Mesenchymal stem cell (in vitro differentiated cells and primary cell): Measurements from ENCODE around the gene BMPR1B.

Experiments used
- DNase-seq: peaks from one replicate; pipeline ENCODE4 v3.0.0-alpha.2; 2013
- H2AFZ ChIP-seq: one replicate; pipeline ENCODE4 v1.6.1; 2013; ENCODE audit warnings: low read depth, mild to moderate bottlenecking, control low read depth, inconsistent platforms, low read length, moderate library complexity
- H2AK5ac ChIP-seq: 2 replicates; pipeline ENCODE4 v1.6.1; 2013; ENCODE audit warnings: low read length, moderate library complexity, mild to moderate bottlenecking, inconsistent platforms; ENCODE audit not compliant: severe bottlenecking
- H2BK120ac ChIP-seq: one replicate; pipeline ENCODE4 v1.6.1; 2013; ENCODE audit warnings: low read depth, mild to moderate bottlenecking, inconsistent platforms, low read length, moderate library complexity
- H2BK12ac ChIP-seq, 2 experiments: one replicate each; pipeline ENCODE4 v1.6.1; 2013; ENCODE audit warnings: inconsistent platforms in 2 of 2, low read length in 2 of 2, mild to moderate bottlenecking in 2 of 2, moderate library complexity in 2 of 2, control low read depth in 1 of 2
- H2BK15ac ChIP-seq: one replicate; pipeline ENCODE4 v1.6.1; 2013; ENCODE audit warnings: mild to moderate bottlenecking, low read depth, inconsistent platforms; ENCODE audit not compliant: poor library complexity, severe bottlenecking
- H2BK5ac ChIP-seq: 2 replicates; pipeline ENCODE4 v1.6.1; 2013; ENCODE audit warnings: low read depth, mild to moderate bottlenecking, low read length, control low read depth, inconsistent platforms; ENCODE audit not compliant: poor library complexity, severe bottlenecking
- H3K14ac ChIP-seq, 2 experiments: one replicate each; pipeline ENCODE4 v1.6.1; 2013; ENCODE audit warnings: inconsistent platforms in 2 of 2, low read length in 2 of 2, control low read depth in 1 of 2, mild to moderate bottlenecking in 1 of 2, moderate library complexity in 1 of 2
- H3K18ac ChIP-seq, 2 experiments: one replicate each; pipeline ENCODE4 v1.6.1; 2013; ENCODE audit warnings: inconsistent platforms in 2 of 2, low read length in 2 of 2, control low read depth in 1 of 2, low read depth in 1 of 2, mild to moderate bottlenecking in 1 of 2
- H3K23ac ChIP-seq, 2 experiments: one replicate each; pipeline ENCODE4 v1.6.1; 2013; ENCODE audit warnings: inconsistent platforms in 2 of 2, low read length in 2 of 2, mild to moderate bottlenecking in 2 of 2, moderate library complexity in 2 of 2, control low read depth in 1 of 2
- H3K27ac ChIP-seq: 2 replicates; pipeline ENCODE4 v1.5.1; 2013; ENCODE audit warnings: mild to moderate bottlenecking, moderate library complexity, low read length, control low read depth, inconsistent platforms; ENCODE audit not compliant: poor library complexity, severe bottlenecking
- H3K27me3 ChIP-seq, 2 experiments: 2 replicates each; pipeline versions ENCODE4 v1.6.1 to v1.7.0; 2013; ENCODE audit warnings: low read length in 2 of 2, mild to moderate bottlenecking in 2 of 2, moderate library complexity in 2 of 2, control low read depth in 1 of 2, inconsistent platforms in 1 of 2; ENCODE audit not compliant: control insufficient read depth in 1 of 2, insufficient read depth in 1 of 2
- H3K36me3 ChIP-seq, 2 experiments: 2 replicates each; pipeline versions ENCODE4 v1.6.1 to v1.7.0; 2013; ENCODE audit warnings: low read length in 2 of 2, control low read depth in 1 of 2, inconsistent platforms in 1 of 2, low read depth in 1 of 2, mild to moderate bottlenecking in 1 of 2; ENCODE audit not compliant: insufficient read depth in 2 of 2, control insufficient read depth in 1 of 2
- H3K4ac ChIP-seq, 2 experiments: one replicate each; pipeline ENCODE4 v1.6.1; 2013; ENCODE audit warnings: inconsistent platforms in 2 of 2, low read length in 2 of 2, mild to moderate bottlenecking in 2 of 2, moderate library complexity in 2 of 2, control low read depth in 1 of 2, low read depth in 1 of 2
- H3K4me1 ChIP-seq: 2 replicates; pipeline ENCODE4 v1.6.1; 2013; ENCODE audit warnings: low read depth, low read length, control low read depth; ENCODE audit not compliant: control insufficient read depth, insufficient read depth
- H3K4me2 ChIP-seq: 2 replicates; pipeline ENCODE4 v1.6.1; 2013; ENCODE audit warnings: low read length, mild to moderate bottlenecking, inconsistent platforms; ENCODE audit not compliant: poor library complexity, severe bottlenecking
- H3K4me3 ChIP-seq, 2 experiments: 2 replicates each; pipeline versions ENCODE4 v1.5.1 to v1.7.0; 2013; ENCODE audit warnings: low read length in 2 of 2, mild to moderate bottlenecking in 2 of 2, control low read depth in 1 of 2, low read depth in 1 of 2; ENCODE audit not compliant: insufficient read depth in 1 of 2
- H3K79me1 ChIP-seq: replicated peaks from 2 replicates; pipeline ENCODE4 v1.6.1; 2013; ENCODE audit warnings: mild to moderate bottlenecking, control low read depth, low read length, inconsistent platforms; ENCODE audit not compliant: poor library complexity, severe bottlenecking
- H3K9ac ChIP-seq: 2 replicates; pipeline ENCODE4 v1.7.0; 2013; ENCODE audit warnings: mild to moderate bottlenecking, low read length, moderate library complexity
- H3K9me3 ChIP-seq: 2 replicates; pipeline ENCODE4 v1.7.0; 2013; ENCODE audit warnings: mild to moderate bottlenecking, low read length; ENCODE audit not compliant: control insufficient read depth
- H4K8ac ChIP-seq: one replicate; pipeline ENCODE4 v1.6.1; 2013; ENCODE audit warnings: inconsistent platforms, mild to moderate bottlenecking, low read length, moderate library complexity
- H4K91ac ChIP-seq: one replicate; pipeline ENCODE4 v1.6.1; 2013; ENCODE audit warnings: mild to moderate bottlenecking, low read length, inconsistent platforms
- WGBS: methylation state at CpG from one replicate; pipeline ENCODE4 v1.1.7; 2013; ENCODE audit warnings: mixed read lengths; 5-methylcytosine and 5-hydroxymethylcytosine counted together

BMPR1B gene

DNA sequence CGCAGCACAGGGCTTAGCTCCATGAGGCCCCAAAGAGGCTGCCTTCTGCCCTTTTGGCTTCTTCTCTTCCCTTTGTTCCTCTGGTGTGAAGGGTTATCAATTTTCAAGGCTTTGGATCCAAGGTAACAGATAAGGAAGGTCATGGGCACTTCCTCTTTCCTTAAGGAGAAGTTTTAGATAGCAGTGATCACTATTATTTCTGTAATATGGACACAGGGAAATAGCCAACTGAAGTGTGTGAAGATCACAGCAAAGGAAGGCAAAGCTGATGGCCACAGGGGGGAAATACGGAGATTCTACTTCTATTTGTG, 424.2 kb downstream of the BMPR1B start:
- 48% methylated on average over 2 of the region's 2 CpGs for WGBS
- no peak overlapping the region for H2AK5ac ChIP-seq
- H3K4me2 ChIP-seq, result no peak overlapping the region
- no peaks in the 10 kb centered on the region for H3K9me3 ChIP-seq
- no peak for DNase-seq
- H3K27me3 ChIP-seq, result no peaks in the 10 kb centered on the region
- no peaks in the 10 kb centered on the region for H3K79me1 ChIP-seq
- no peak overlapping the region for H2BK12ac ChIP-seq
- H2AFZ ChIP-seq, result no peak overlapping the region
- peaks cover 3 to 10% of the 10 kb centered on the region in 2 experiments for H3K36me3 ChIP-seq
- H3K27ac ChIP-seq, result no peak overlapping the region
- H4K8ac ChIP-seq, result no peak overlapping the region
- no peak overlapping the region for H3K4ac ChIP-seq
- no peak overlapping the region for H2BK15ac ChIP-seq
- no peak overlapping the region for H3K23ac ChIP-seq
- no peak overlapping the region for H2BK5ac ChIP-seq
- H3K14ac ChIP-seq, result no peak overlapping the region
- H3K4me1 ChIP-seq, result peaks cover 5% of the 10 kb centered on the region
- H3K9ac ChIP-seq, result no peak overlapping the region
- H2BK120ac ChIP-seq, result no peak overlapping the region
- no peak overlapping the region for H4K91ac ChIP-seq
- H3K4me3 ChIP-seq, result no peak overlapping the region
- no peak overlapping the region for H3K18ac ChIP-seq

GRCh38 chr4:95183656-95184408, 426.1 kb downstream of the BMPR1B start:
- Histone ChIP-seq H3K4me1 (peaks cover 4% of the 10 kb centered on the region), H3K36me3 (no peaks in the 10 kb centered on the region), H4K91ac (no peak overlapping the region), H2BK120ac (no peak overlapping the region), H3K18ac (no peak overlapping the region), H3K9me3 (no peaks in the 10 kb centered on the region), H3K4me3 (no peak overlapping the region), H3K4ac (no peak overlapping the region), H3K9ac (no peak overlapping the region), H3K4me2 (no peak overlapping the region), H2BK12ac (no peak overlapping the region), H3K79me1 (no peaks in the 10 kb centered on the region), H3K14ac (no peak overlapping the region), H2BK5ac (no peak overlapping the region), H3K23ac (no peak overlapping the region), H2AK5ac (no peak overlapping the region), H4K8ac (no peak overlapping the region), H3K27ac (no peak overlapping the region), H3K27me3 (no peaks in the 10 kb centered on the region), H2BK15ac (no peak overlapping the region), H2AFZ (no peak overlapping the region)
- DNase-seq, result no peak
- 93% methylated on average over 3 of the region's 5 CpGs for WGBS

GRCh38 chr4:95186666-95187065, 428.9 kb downstream of the BMPR1B start:
- Histone ChIP-seq H3K23ac (no peak overlapping the region), H3K4me1 (no peaks in the 10 kb centered on the region), H3K4me3 (no peak overlapping the region)

GRCh38 chr4:95188701-95189370, 431.1 kb downstream of the BMPR1B start:
- Histone ChIP-seq H3K27me3 (peaks cover 0 to 11% of the 10 kb centered on the region in 2 experiments), H2BK5ac (no peak overlapping the region), H3K14ac (no peak overlapping the region), H3K9ac (no peak overlapping the region), H3K27ac (no peak overlapping the region), H3K4me3 (no peak overlapping the region), H2BK12ac (no peak overlapping the region), H4K8ac (no peak overlapping the region), H3K4me1 (peaks cover 3% of the 10 kb centered on the region), H3K23ac (no peak overlapping the region), H3K18ac (no peak overlapping the region), H4K91ac (no peak overlapping the region), H3K9me3 (no peaks in the 10 kb centered on the region), H2AFZ (no peak overlapping the region), H3K79me1 (no peaks in the 10 kb centered on the region), H3K4ac (no peak overlapping the region), H3K4me2 (no peak overlapping the region), H2AK5ac (no peak overlapping the region), H2BK15ac (no peak overlapping the region), H3K36me3 (no peaks in the 10 kb centered on the region), H2BK120ac (no peak overlapping the region)
- no peak for DNase-seq
- 90% methylated on average over 5 of the region's 5 CpGs for WGBS

More at GRCh38 chr4:95186666-95187065, 428.9 kb downstream of the BMPR1B start:
- Histone ChIP-seq H3K14ac (no peak overlapping the region), H2AFZ (no peak overlapping the region), H4K8ac (no peak overlapping the region), H3K18ac (no peak overlapping the region), H4K91ac (no peak overlapping the region), H3K36me3 (no peaks in the 10 kb centered on the region), H2BK12ac (no peak overlapping the region), H2AK5ac (no peak overlapping the region), H3K27me3 (peaks cover 0 to under 1% of the 10 kb centered on the region in 2 experiments), H3K9ac (no peak overlapping the region), H3K9me3 (no peaks in the 10 kb centered on the region), H2BK15ac (no peak overlapping the region), H3K4me2 (no peak overlapping the region), H3K4ac (no peak overlapping the region), H2BK5ac (no peak overlapping the region), H3K27ac (no peak overlapping the region), H3K79me1 (no peaks in the 10 kb centered on the region), H2BK120ac (no peak overlapping the region)
- WGBS, result 92% methylated on average over 7 of the region's 8 CpGs
- DNase-seq, result no peak
